COR-L47 (cell line): ENCODE data around the gene DNAJC18.
"Not testable (repeated sequence)": the region's sequence is repeated elsewhere in the genome, so short reads cannot be mapped to it uniquely, and the experiment has no call there.

Source experiments
- DNase-seq: peaks from one replicate; lab custom pipeline; 2025; lab: John Stamatoyannopoulos, UW

DNAJC18 gene

DNA sequence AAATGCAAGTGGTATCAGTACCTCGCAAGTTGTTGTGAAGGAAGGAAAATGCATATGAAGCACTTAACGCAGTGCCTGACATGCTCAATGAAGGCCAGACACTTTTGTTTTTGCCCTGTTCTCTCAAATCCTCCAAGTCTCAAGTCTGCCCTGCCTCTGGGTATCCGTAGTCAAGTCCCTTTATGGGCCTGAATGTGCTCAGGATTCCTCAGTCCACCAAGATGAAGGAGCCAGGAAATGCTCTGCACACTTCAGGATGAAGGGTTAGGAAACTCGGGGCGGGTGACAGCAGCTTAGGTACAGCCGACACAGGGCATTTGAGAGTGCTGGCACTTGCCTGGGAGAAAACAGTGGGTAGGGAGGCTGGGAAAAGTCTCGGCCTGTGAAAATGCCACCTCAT is 21.9 kb upstream of the DNAJC18 start:
- no peak for DNase-seq

DNA sequence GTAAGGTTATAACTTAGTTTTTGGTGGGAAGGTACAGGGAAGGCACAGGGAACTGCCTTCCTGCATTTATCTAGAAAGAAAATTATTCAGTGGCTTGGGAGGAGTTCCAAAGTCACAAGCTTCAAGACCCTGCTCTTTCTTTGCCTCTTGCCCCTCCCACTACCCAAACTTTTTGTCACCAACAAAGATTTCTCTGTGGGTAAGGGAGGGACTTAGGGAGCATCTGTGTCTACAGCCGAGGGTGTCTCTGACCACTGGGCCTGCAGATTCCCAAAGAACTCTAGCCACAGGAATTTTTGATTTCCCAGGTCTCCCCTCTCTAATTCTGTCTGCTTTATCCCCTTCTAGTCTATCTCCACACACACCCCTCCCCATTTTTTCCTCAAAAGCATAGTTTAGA is 21.1 kb upstream of the DNAJC18 start:
- no peak for DNase-seq

DNA sequence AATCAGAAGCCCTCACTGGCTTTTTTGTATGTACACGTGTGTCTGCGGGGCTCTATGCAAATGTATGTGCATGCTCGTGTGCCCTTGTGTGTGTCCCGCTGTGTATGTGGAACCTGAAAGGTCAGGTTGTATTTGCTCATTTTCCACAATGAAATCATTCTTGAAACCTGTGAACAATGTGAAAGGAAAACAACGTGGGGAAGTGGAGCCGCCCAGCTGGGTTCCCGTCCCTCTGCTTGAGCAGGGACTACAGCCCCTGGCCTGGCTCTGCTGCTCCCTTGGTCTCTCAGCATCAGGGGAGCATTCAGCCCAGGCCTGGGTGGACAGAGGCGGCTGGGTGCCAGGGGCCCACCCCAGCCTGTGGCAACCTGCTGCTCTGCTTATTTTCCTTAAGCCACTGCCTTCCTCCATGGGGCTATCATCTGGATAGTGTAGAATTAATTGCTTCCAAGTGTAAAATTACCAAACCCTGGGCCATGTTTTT is 20.2 kb upstream of the DNAJC18 start:
- no peak for DNase-seq

DNA sequence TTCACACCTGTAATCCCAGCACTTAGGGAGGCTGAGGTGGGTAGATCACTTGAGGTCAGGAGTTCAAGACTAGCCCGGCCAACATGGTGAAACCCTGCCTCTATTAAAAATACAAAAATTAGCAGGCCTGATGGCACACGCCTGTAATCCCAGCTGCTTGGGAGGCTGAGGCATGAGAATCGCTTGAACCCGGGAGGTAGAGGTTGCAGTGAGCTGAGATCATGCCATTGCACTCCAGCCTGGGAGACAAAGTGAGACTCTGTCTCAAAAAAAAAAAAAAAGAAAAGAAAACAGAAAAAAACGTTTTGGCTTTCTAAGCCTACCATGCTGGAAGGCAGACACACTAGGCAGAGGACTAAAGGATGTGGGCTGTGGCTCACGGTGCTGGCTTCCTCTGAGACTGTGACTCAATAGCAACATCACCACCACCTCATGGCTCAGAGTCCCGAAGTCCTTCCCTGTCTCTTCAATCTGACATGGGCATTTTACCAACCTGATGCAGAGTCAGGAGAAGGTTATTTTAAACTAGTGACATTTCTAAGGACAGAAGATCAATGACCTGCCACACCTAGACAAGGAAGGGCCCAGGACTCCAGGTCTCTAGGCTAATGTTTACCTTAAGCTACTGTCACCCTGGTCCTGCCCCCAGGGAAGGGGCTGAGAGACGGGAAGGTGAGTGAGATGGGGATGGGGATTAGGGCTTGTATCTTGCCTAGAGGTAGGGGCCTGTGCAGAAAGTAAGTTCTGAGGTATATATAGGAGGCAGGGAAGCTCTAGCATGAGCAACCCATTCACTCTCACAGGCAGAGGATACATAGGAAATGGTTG is 19.5 kb upstream of the DNAJC18 start:
- DNase-seq, result no peak

DNA sequence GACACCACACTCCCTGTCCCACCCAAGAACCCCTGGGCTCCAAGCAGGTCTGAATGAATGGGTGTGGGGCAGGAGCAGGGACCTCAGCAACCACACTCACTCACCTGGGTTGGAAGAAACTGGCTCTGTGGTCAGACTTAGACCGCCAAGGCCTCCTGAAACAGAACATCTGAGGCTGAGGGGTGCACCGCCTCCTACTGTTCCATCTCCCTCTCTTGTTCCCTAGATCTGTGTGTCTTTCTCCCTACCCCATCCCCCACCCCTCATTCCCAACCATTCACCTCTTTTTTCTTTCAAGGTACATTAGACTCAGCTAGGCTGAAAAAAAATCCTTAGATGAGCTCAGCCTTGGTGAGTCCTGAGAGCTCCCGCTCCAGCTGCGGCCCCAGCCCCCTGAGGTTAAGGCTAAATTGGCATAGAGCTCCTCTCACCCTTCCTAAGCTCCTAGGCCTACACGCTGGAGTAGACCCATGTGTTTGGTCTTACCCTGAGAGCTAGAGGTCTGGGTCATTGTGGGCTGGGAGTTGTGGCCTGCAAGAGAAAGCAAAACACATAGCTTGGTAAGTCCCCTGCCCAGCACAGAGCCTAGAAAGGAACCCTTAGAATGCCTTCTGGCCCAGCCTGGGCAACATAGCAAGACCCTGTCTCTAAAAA is 18.5 kb upstream of the DNAJC18 start:
- no peak for DNase-seq

DNA sequence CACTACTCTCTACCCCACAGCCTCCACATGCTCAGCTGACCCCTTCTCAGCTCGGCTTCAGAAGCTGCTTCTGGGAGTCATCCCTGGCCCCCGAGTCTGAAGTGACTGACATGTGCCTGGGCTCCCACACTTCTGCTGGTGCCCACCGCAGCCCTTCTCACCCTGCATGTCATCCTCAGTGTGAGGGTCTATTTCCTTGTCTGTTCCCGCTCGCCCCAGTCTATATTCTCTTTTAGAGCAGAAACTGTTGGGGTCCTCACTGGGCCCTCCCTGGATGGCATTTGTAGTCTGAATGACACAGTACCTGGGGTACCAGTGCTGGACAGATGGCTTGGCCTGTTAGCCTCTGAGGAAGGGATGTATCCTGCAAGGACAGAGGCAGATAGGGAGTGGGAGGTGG is 17.9 kb upstream of the DNAJC18 start:
- DNase-seq, result no peak

DNA sequence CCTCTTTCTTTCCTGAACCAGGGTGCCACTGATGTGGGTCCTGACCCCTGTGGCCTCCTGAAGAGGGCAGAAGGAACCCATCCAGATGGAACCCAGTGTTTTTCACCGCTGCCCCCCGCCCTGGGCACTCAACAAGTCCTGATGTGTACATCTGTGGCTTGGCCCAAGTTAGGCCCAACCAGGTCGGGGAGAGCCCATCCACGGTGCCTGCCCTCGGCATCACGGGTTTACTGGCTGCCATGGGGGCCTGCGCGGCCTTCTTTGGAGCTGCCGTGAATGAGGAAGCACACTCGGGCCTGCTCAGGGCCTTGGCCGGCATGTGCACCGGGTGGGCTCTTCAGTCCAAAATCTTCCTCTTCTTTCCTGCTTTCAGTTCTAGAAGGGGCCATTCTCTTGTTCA is 17.5 kb upstream of the DNAJC18 start:
- no peak for DNase-seq

DNA sequence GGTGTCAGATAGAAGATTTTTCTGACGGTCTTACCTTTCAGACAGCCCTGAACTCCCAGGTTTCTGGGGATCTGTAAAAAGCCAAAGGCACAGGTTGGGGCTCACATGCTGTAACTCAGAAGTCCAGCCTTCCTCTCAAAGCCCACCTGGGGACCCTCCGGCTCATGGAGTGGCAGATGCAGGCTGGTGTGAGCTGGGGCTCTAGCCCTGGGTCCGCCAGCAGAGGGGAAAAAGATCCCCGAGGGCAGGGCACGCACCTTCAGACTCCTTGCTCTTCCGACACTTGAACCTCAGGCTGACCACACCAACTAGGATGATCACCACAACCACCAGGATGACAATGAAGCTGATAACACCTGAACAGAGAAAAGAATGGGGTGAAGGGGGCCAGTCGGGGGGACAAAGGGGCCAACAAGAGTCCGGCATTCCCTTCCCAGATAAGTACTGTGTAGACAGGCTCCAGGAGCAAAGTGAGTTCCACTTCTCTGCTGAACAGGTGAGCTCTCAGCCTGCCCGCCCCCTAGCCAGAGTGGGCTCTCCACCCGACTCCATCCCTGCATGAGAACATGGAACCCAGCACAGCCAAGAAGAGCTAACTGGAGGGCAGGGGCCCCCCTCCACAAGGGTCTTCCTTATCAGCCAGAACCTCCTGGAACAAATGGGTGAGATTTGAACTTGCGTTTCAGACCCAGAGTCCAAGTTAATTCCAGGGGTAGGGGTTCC is 15.4 kb upstream of the DNAJC18 start:
- no peak for DNase-seq

DNA sequence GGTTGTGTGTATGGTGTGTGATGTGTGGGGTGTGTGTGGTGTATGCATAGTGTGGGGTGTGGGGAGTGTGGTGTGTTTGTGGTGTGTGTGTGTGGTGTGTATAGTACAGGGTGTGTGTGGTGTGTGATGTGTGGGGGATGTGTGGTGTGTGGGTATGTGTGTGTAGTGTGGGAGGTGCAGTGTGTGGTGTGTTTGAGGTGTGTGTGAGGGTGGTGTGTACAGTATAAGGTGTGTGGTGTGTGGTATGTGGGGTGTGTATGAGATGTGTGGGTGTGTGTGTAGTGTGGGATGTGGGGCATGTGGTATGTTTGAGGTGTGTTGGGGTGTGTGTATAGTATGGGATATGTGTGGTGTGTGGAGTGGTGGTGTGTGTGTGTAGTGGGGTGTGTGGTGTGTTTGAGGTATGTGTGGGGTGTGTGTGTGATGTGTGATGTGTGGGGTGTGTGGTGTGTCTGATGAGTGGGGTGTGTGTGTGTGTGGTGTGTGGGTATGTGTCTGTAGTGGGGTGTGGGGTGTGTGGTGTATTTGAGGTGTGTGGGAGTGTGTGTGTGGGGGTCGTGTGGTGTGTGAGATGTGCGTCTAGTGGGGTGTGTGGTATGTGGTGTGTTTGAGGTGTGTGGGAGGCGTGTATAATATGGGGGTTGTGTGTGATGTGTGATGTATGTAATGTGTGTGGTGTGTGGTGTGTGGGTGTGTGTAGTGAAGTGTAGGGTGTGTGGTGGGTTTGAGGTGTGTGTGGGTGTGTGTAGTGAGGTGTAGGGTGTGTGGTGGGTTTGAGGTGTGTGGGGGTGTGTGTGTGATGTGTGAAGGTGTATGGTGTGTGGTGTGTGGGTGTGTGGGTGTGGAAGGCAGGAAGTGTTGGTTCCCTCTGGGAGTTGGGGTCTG is 14.6 kb upstream of the DNAJC18 start:
- no peak for DNase-seq

DNA sequence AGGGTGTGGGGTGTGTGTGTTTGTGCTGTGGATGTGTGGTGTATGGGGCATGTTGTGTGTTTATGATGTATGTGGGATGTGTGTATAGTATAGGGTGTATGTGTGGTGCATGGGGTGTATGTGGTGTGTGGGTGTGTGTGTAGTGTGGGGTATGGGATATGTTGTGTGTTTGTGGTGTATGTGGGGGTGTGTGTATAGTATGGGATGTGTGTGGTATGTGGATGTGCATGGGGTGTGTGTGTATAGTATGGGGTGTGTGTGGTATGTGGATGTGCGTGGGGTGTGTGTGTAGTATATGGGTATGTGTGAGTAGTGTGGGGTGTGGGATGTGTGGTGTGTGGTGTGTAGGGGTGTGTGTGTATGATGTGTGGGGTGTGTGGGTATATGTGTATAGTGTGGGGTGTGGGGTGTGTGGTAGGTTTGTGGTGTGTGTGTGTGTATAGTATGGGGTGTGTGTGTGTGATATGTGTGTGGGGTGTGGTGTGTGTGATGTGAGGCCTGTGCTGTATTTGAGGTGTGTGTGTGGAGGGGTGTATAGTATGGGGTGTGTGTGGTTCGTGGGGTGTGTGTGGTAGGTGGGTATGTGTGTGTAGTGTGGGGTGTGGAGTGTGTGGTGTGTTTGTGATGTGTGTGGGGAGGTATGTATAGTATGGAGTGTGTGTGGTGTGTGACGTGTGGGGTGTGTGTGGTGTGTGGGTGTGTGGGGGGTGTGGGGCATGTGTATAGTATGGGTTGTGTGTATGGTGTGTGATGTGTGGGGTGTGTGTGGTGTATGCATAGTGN is 12.7 kb upstream of the DNAJC18 start:
- no peak for DNase-seq

DNA sequence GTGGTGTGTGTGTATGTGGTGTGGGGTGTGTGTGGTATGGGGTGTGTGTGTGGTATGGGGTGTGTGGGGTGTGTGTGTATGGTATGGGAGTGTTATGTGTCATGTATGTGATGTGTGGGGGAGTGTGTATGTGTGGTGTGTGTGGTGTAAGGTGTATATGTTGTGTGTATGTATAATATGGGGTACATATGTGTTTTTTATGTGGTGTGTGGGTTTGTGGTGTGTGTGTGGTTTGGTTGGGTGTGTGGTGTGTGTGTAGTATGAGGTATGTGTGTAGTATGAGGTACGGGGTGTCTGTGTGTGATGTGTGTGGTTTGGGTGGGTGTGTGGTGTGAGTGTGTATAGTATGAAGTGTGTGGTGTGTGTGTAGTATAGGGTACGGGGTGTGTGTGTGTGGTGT is 11.9 kb upstream of the DNAJC18 start:
- no peak for DNase-seq

DNA sequence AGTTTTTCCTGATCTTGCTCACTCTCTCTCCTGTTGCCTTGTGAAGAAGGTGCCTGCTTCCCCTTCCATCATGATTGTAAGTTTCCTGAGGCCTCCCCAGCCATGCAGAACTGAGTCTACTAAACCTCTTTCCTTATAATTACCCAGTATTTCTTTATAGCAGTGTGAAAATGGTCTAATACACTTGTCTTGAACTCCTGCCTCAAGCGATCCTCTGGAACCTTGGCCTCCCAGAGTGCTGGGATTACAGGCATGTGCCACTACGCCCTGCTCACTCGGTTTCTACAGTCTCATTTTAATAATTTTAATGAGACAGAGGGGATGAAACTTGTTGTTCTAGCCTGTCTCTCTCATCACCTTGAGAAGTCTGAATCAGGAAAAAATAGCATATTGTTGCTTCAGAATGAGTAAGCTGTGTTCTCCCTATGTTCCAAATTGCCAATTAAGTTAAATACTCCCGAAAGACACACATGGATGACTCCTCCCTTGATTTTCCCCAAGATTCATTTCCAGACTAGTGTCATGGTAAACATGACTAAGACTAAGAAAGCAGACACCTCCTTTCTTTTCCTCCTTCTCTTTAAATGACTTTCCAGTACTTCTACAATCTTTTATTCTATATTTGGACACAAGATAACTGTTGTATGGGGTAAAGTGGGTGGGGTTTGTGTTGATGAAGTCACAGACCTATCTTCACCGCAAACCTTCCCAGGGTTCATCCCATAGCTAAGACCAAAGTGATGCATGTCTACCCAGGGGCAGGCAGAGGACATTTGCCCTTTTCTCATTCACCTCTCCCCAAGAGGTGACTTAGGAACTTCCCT is 7.8 kb upstream of the DNAJC18 start:
- no peak for DNase-seq

DNA sequence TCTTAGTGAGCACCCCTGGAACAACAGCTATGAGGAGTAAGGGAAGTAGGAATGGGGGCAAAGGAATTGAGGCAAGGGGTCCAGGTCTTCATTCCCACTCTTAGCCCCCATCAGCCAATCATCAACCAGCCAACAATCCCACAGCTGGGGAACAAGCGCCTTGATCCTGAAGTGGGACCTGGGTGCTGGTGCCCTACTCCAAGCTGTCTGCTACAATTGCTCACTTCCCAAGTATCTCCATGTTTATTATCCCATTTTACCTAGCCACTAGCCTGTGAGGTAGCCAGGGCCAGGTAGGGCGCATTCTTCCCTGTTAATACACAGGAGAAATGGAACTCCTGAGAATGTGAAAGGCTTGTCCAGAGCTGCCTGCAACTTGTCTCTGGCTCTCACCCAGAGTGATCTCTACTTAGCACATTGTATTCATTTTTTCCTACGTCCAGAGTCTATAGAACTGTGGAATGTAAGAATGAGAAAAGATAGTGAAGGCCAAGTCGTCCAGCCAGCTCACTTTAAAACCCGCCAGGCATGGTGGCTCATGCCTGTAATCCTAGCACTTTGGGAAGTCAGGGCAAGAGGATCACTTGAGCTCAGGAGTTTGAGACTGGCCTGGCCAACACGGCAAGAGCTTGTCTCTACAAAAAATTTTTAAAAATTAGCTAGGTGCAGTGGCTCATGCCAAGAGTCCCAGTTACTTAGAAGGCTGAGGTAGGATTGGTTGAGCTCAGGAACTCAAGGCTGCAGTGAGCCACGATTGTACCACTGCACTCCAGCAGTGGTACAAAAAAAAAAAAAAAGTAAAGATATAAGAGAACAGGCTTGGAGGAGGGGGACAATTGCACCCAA is 6.2 kb upstream of the DNAJC18 start:
- DNase-seq, result no peak

DNA sequence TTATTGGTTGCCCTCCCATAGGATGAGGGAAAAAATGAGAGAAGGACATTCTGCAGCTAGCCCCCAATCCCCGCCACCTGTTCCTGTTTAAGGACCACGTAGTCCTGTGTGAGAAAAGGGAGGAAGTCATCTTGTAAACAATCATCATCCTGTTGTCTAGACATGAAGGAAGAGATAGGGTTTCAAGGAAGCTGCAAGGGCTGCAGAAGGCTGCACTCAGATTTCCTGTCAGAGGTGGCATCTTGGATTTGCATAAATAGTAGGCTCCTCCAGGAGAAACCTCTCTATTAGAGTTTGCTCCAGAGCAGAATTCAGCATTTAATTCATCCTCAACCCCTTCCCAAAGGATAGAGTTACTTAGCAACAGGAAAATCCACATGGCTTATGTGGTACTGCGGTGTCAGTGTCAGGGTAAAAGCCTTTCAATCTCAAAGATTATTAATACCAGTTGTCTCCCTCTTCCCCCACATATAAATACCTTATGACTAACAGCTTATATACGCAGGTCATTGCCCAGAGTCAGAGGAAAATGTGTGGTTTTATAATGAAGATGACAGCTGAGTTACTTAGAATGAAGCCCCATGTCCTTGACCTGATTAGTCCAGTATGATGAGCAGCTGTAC is 4.6 kb upstream of the DNAJC18 start:
- DNase-seq, result no peak

DNA sequence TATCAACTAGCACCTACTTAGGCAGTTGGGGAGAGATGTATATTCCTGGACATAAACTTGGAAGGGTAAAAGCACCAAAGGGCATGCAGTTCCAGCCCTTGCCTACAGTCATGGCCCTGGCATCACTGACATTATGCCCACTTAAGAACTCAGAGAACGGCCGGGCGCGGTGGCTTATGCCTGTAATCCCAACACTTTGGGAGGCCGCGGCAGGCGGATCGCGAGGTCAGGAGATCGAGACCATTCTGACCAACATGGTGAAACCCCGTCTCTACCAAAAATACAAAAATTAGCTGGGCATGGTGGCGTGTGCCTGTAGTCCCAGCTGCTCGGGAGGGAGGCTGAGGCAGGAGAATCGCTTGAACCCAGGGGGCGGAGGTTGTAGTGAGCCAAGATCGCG is 1.1 kb upstream of the DNAJC18 start:
- DNase-seq, result not testable (repeated sequence)

DNA sequence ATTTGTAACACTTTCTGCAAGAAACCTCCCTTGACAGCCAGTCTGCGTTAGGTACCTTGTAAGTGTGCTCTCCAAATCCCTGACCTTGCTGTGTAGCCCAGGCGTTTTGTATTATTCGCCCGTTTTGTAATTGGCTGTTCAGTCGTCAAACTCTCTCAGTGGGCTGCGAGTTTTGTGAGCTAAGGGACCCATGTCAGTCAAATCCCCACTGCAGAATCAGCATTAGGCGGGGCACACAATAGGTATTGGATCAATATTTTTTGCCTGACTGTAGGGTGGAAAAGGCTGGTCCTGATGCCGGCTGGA is 665 bp downstream of the DNAJC18 start:
- no peak for DNase-seq

DNA sequence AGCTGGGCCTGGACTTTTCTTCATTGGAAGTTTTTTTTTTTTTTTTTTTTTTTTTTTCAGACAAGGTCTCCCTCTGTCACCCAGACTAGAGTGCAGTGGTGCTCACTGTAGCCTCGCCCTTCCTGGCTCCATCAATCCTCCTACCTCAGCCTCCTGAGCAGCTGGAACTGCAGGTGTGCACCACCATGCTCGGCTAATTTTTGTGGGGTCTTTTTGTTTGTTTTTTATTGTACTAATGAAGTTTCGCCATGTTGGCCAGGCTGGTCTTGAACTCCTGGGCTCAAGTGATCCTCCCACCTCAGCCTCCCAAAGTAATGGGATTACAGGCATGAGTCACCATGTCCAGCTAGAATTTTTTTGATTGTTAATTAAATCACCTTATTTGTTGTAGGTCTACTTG is 3.6 kb downstream of the DNAJC18 start:
- DNase-seq, result no peak

DNA sequence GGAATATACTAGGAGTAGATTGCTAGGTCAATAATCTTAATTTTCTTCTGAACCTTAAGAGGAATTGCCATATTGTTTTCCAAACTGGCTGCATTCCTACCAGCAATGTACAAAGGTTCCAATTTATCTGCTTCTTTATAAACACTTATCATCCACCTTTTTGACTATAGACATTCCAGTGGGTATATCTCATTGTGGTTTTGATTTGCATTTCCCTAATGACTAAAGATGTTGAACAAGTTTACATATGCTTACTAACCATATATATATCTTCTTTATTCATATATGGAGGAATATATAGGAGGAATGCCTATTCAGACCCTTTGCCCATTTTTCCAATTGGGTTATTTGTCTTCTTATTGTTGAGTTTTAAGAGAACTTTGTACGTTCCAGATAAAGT is 7.6 kb downstream of the DNAJC18 start:
- DNase-seq, result no peak

DNA sequence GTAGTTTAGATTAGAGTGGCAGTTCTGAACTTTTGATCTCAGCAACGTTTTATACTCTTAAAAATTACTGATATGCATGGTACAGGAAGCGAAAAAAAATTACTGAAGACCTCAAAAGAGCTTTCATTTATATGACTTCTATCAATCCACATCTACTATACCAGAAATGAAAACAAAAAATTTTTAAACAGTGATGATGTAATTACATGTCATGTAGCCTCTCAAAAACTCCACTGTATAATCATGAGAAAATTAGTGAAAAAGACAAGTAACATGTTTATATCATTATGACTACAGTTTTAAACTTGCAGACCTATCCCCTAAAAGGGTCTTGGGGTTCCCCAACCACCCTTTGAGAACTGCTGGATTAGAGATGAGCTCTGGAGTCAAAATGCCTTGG is 9.3 kb downstream of the DNAJC18 start:
- DNase-seq, result no peak
